Muscle layer of colon (tissue), 2 donors: ENCODE results near the gene SH2B3.
A peak's percentile ranks its signal among the peaks of the same experiment; 100 is the strongest.

ENCODE experiments used
- H3K27ac ChIP-seq: one replicate; pipeline ENCODE4 v1.7.0; 2013; ENCODE audit warnings: low read depth, mild to moderate bottlenecking, low read length, moderate library complexity
- H3K27me3 ChIP-seq, 2 donors: one replicate each; pipeline ENCODE4 v1.7.0; 2013; ENCODE audit warnings: low read length in 2 of 2, mild to moderate bottlenecking in 2 of 2; ENCODE audit not compliant: insufficient read depth in 2 of 2, control insufficient read depth in 1 of 2
- H3K36me3 ChIP-seq: one replicate; pipeline ENCODE4 v1.7.0; 2013; ENCODE audit warnings: mild to moderate bottlenecking, low read length; ENCODE audit not compliant: insufficient read depth
- H3K4me1 ChIP-seq: one replicate; pipeline ENCODE4 v1.7.0; 2013; ENCODE audit warnings: mild to moderate bottlenecking, low read length; ENCODE audit not compliant: insufficient read depth
- H3K4me3 ChIP-seq, 2 donors: one replicate each; pipeline ENCODE4 v1.7.0; 2013; ENCODE audit warnings: low read length in 2 of 2, low read depth in 1 of 2, mild to moderate bottlenecking in 1 of 2, moderate library complexity in 1 of 2
- H3K9ac ChIP-seq: one replicate; pipeline ENCODE4 v1.7.0; 2013; ENCODE audit warnings: low read length
- H3K9me3 ChIP-seq: one replicate; pipeline ENCODE4 v1.7.0; 2013; ENCODE audit warnings: mild to moderate bottlenecking, low read length
- donor health status: abdominal sarcoma.
- donor health status: Adenocarcinoma of cecum.

The SH2B3 gene

DNA sequence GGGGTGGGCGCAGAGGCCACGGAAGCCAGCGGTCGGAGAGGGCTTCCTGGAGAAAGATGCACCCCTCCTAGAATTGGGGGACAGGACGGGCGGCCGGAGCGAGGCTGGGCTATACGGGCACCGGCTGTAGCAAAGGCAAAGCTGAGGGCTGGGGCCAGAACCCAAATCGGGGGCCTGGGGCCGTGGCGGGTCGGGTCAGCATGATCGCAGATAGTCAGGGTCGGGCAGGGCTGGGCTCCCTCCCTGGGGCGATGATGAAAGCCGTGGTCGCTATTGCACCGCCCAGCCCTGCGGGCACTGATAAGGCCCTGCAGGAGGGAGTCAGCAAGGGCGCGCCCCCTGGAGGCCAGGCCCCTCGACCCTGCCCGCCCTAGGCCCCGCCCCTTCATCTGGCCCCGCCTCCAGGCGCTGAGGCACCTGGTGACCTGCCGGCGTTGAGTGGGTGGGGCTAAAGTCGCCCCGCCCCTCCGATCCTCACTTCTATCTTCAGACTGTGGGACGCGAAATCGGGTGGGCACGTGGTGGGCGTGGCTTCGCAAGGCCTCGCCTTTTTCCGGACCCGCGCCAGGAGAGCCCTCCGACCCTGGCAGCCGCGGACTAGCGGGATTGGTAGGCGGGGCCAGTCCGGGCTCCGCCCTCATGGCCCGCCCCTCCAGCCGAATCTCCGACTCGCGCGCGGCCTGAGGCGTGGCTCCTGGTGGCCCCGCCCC is 419 bp upstream of the SH2B3 start:
- Histone ChIP-seq H3K9me3 (no peaks in the 10 kb centered on the region), H3K27me3 (no peaks in the 10 kb centered on the region), H3K36me3 (no peaks in the 10 kb centered on the region), H3K9ac (no peak overlapping the region), H3K4me1 (peaks cover 12% of the 10 kb centered on the region), H3K4me3 (peak overlapping the region; percentile 50 to 76), H3K27ac (peak overlapping the region; percentile 48)

GRCh38 chr12:111406474-111407376 is 1.0 kb downstream of the SH2B3 start:
- Histone ChIP-seq H3K27ac (peak overlapping the region; percentile 53), H3K27me3 (no peaks in the 10 kb centered on the region), H3K4me3 (peak overlapping the region; percentile 76 to 91), H3K4me1 (peaks cover 17% of the 10 kb centered on the region), H3K9ac (peak overlapping the region; percentile 68), H3K36me3 (no peaks in the 10 kb centered on the region), H3K9me3 (no peaks in the 10 kb centered on the region)

GRCh38 chr12:111407377-111408115 is 1.8 kb downstream of the SH2B3 start:
- peaks cover 19% of the 10 kb centered on the region for H3K4me1 ChIP-seq
- no peak overlapping the region for H3K9ac ChIP-seq
- no peaks in the 10 kb centered on the region for H3K9me3 ChIP-seq
- peak overlapping the region in 1 of 2 donors; percentile 76 for H3K4me3 ChIP-seq
- peak overlapping the region; percentile 53 for H3K27ac ChIP-seq
- no peaks in the 10 kb centered on the region for H3K27me3 ChIP-seq
- H3K36me3 ChIP-seq: no peaks in the 10 kb centered on the region

DNA sequence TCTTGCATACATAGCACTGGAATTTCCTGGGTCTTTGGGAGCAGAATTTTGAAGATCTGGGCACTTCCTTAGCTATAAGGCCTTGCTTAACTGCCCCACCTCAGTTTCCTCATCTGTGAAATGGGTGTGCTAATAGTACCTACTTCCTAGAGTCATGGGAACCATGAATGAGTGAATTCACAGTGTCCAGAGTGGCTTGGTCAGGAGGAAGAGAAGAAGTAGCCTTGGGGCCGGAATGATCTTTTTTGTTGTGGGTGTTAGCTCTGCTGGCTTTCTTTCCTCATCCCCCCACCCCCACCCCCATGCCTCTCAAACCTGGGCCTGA is 2.4 kb downstream of the SH2B3 start:
- H3K9ac ChIP-seq: no peak overlapping the region
- H3K4me3 ChIP-seq: peak overlapping the region in 1 of 2 donors; percentile 76

DNA sequence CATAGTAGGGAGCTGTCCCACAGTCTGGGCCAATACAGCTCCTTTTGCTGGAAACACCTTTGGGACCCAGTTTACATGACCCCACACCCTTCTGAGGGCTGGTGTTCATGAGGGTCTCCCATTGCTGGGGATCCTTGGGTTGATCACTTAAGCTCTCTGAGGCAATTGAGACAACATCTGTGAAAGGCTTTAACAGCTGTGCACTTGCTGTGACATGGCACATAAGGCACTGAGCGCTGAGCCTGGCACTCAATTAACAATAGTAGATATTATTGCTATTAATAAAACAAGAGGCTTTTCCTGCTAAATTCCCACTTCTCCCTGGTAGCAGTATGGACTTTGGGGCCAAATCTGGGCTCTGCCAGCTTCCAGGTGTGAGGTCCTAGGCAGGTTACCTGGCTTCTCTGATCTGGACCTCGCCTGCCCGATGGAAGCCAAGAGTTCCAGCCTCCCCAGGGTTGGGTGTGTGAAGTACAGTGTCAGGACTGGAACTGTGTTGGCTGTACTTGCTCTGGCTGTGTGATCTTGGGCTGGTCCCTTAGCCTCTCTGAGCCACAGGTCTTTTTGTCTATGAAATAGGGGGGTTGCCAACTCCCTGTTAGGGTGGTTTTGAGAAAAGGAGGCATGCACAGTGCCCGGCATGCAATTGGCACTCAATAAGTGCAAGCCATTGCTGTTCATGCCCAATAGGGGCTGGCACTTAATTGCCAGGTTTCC is 3.1 kb downstream of the SH2B3 start:
- Histone ChIP-seq H3K9ac (no peak overlapping the region), H3K36me3 (no peaks in the 10 kb centered on the region), H3K27ac (no peak overlapping the region), H3K9me3 (no peaks in the 10 kb centered on the region), H3K27me3 (no peaks in the 10 kb centered on the region), H3K4me1 (peaks cover 19% of the 10 kb centered on the region), H3K4me3 (peak overlapping the region in 1 of 2 donors; percentile 76)

More for the DNA sequence above, 2.4 kb downstream of the SH2B3 start:
- H3K36me3 ChIP-seq: no peaks in the 10 kb centered on the region
- H3K9me3 ChIP-seq: no peaks in the 10 kb centered on the region
- H3K27me3 ChIP-seq: no peaks in the 10 kb centered on the region
- no peak overlapping the region for H3K27ac ChIP-seq
- H3K4me1 ChIP-seq: peaks cover 19% of the 10 kb centered on the region

DNA sequence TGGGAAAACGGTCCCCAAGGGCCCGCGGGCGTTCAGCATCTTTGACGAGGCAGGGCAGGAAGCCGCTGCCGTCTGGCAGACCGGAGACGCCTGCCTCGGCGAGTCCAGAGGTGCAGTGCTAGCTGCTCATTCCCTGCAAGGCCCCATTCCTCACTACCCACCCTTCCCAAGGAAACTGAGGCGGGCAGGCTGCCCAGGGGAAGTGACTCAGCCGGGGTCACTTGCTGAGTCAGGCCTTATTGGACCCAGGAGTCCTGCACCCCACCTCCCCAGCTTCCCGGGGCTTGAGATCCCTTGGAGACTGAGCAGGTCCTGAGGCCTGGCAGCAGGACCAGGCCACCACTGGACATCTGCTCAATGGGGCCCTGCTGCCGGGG is 3.7 kb downstream of the SH2B3 start:
- no peak overlapping the region for H3K9ac ChIP-seq
- H3K4me1 ChIP-seq: peaks cover 19% of the 10 kb centered on the region

GRCh38 chr12:111409780-111410430 is 4.2 kb downstream of the SH2B3 start:
- Histone ChIP-seq H3K27ac (peak overlapping the region; percentile 17), H3K4me1 (peaks cover 19% of the 10 kb centered on the region), H3K36me3 (no peaks in the 10 kb centered on the region), H3K9me3 (no peaks in the 10 kb centered on the region), H3K4me3 (peak overlapping the region in 1 of 2 donors; percentile 76), H3K9ac (no peak overlapping the region), H3K27me3 (no peaks in the 10 kb centered on the region)

More for the DNA sequence above, 3.7 kb downstream of the SH2B3 start:
- Histone ChIP-seq H3K27me3 (no peaks in the 10 kb centered on the region), H3K27ac (no peak overlapping the region), H3K4me3 (peak overlapping the region in 1 of 2 donors; percentile 76), H3K9me3 (no peaks in the 10 kb centered on the region), H3K36me3 (no peaks in the 10 kb centered on the region)

DNA sequence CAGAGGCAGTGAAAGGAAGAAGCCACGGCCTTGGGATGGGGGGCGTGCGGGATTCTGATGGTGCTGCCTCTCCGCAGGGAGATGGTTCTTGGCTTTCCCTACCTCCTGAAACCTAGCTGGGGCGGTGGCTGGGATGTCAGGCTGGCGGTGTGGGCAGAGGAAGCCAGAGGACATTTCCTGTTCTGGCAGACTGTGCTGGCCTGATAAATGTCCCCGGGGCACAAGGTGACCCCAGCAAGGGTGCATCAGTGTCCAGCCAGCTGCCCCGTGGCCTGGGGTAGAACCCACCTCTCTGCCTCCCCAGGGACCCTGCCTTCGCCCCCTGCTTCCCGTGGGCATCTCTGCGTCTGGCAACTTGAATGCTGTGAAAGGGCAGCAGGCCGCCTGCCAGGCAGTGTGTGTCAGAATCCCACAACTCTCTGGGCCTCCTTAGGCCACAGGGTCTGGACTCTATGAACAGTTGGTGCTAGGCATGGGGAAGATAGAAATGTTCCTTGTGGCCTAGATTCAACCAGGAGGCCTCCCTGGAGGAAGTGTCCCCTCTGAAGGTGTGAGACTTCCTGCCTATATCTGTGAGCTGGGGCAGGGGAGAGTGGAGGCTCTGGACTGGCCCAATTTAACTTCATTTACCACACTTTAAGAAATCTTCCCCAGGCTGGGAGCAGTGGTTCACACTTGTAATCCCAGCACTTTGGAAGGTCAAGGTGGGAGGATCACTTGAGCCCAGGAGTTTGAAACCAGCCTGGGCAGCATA is 4.9 kb downstream of the SH2B3 start:
- H3K4me3 ChIP-seq: no peak overlapping the region
- no peaks in the 10 kb centered on the region for H3K9me3 ChIP-seq
- H3K4me1 ChIP-seq: peaks cover 19% of the 10 kb centered on the region
- peak overlapping the region; percentile 37 for H3K27ac ChIP-seq
- no peaks in the 10 kb centered on the region for H3K36me3 ChIP-seq
- H3K9ac ChIP-seq: no peak overlapping the region
- H3K27me3 ChIP-seq: no peaks in the 10 kb centered on the region

DNA sequence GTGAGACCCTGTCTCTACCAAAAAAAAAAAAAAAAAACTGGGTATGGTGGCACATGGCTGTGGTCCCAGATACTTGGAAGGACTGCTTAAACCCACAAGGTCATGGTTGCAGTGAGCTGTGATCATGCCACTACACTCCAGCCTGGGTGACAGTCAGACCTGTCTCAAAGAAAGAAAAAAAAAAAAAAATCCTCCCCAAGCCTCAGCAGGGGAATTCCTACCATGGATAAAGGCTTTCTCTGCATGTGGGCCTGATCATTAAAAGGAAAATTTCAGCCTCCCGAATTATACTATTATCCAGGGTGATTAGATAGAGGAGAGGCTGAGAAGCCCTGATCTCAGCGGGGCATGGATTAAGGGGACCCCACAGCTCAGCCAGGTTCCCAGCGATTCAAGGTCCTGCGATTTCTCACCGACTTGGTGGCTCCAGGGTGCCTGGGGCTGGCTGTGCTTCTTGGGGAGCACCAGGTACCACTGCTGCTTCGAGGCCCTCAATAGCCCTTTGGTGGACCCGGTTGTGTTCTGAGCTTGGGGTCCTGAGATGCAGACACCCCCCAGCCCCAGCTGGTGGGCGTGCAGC is 5.6 kb downstream of the SH2B3 start:
- Histone ChIP-seq H3K9me3 (no peaks in the 10 kb centered on the region), H3K4me3 (no peak overlapping the region), H3K9ac (no peak overlapping the region), H3K4me1 (peaks cover 19% of the 10 kb centered on the region), H3K27ac (no peak overlapping the region), H3K27me3 (no peaks in the 10 kb centered on the region), H3K36me3 (no peaks in the 10 kb centered on the region)
